Fibroblast of skin of scalp (primary cell): Measurements from ENCODE around the gene SPEF2.
"Not testable (repeated sequence)": the region's sequence is repeated elsewhere in the genome, so short reads cannot be mapped to it uniquely, and the experiment has no call there.

Experiments used
- DNase-seq: peaks from one replicate; pipeline ENCODE4 v3.0.0-alpha.2; 2013

The SPEF2 gene

DNA sequence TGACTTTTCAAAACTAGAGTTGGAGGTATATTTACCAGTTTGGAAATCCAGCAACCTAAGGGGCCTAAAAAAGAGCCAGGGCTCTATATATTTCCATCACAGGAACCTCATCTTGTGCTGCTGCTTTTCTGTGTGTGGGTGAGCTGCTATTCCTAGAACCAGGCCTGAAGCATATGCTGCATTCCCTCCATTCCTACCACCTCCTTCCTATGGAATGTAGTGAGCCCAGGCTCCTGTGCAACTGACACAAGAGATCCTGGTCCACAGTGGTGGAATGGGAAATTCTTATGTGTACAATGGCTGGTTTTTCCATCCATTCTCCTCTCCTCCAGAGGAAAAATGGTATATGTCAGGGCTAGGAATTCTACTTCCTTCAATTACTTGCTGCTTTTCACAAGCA, 39.1 kb downstream of the SPEF2 start:
- DNase-seq: peak; percentile 68

DNA sequence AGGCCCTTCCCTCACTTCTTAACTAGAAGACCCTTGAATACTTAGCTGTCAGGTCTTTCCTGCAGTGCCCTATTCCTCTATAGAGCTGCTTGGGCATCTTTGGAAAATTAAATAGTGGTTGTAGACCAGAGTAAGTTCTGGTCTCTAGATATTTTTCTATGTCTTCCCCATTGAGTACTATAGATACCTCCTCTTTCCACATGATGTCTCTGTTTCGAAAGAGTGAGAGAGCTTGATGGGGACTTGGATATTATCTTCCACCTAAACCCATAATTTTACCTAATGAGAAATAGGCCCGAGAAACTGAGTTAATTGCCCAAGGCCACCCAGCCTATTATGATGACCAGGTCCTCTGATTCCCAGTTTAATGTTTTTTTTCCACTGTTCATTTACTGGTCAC, 40.2 kb downstream of the SPEF2 start:
- no peak for DNase-seq

DNA sequence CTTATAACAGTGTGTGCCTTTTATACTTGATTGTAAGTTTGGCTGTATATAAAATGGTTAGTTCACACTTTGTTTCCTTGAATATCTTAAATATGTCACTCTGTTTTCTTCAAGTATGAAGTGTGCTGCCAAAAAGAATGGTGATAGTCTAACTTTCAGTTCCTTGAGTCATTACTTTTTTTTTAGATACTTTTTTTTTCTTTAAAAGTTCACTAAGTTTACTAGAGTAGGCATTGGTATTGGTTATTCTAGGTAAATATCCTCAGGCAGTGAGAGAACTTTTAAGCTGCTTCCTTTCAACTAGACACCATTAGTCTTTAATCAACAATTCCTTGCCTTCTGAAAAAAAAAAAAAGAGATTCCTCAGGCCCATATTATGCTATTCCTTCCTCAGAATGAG, 41.9 kb downstream of the SPEF2 start:
- DNase-seq: no peak

DNA sequence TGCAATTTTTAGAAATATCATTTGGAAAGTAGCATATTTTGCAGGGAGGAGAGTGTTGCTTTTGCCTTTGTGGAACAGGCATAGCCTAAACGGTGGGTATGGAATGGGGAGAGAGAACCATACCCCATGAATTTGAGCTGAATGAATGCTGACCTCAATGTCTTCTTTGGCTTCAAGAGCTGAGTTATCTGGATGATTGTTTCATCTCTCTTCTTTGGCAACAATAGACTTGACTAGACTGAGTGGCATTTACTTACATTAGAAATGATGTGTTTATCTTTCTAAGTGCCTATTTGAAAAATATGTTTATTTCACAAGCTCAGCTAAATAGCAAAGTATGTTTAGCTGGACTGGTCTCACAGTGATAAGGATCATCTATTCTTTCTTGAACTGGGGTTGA, 42.8 kb downstream of the SPEF2 start:
- DNase-seq: no peak

DNA sequence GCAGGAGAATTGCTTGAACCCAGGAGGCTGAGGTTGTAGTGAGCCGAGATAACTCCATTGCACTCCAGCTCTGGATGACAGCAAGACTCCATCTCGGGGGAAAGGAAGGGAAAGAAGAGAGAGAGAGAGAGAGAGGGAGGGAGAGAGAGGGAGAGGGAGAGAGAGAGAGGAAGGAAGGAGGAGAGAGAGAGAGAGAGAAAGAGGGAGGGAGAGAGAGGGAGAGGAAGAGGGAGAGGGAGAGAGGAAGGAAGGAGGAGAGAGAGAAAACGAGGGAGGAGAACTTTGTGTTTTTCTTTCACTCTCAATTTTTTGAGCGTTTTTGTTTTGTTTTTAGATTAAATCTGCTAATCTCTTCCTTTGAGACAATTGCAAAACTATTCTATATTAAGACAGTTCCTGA, 46.9 kb downstream of the SPEF2 start:
- no peak for DNase-seq

DNA sequence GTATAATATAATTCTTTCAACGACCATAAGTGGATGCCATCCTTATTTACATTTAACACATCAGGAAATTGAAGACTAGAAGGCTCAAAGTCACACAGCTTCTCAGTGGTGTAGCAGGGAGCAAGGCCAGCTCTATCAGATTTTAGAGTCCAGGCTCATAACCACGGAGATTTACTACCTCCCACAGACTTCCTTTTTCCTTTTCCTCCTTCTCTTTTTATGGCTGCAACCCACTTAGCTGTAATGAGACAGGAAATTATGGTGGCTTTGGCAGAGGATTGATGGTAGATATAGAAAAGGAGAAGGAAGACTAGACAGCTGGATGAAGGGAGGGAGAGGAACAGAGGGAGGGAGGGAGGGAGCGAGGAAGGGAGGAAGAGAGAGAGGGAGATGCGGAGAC, 47.4 kb downstream of the SPEF2 start:
- no peak for DNase-seq

DNA sequence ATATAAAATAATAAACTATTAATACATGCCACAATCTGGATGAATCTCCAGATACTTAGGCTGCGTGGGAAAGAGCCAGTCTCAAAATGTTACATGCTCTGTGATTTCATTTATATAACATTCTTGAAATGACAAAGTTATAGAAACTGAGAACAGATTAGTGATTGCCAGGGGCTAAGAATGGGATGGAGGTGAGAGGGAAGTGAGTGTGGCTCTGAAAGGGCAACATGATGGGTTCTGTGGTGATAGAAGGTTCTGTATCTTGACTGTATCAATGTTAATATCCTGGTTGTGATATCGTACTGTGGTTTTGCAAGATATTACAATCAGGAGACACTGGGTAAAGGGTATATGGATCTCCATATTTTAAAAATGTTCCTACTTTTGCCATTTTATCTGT, 50.7 kb downstream of the SPEF2 start:
- DNase-seq: no peak

DNA sequence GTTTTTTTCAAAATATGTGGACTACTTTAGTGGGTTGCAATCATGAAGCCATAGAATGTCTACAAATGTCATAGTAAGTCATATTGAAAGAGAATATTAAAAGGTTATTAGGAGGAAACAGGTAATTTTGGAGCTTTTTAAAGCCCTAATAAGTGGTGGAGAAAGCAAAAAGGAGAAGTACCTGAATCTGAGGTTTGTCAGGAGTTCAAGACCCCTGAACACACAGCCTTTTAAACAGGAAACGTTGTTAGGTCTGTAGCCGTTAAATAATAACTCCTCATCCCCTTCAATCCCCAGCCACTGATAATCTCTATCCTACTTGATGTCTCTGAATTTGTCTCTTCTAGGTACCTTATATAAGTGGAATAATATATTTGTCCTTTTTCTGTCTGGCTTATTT, 51.1 kb downstream of the SPEF2 start:
- no peak for DNase-seq

DNA sequence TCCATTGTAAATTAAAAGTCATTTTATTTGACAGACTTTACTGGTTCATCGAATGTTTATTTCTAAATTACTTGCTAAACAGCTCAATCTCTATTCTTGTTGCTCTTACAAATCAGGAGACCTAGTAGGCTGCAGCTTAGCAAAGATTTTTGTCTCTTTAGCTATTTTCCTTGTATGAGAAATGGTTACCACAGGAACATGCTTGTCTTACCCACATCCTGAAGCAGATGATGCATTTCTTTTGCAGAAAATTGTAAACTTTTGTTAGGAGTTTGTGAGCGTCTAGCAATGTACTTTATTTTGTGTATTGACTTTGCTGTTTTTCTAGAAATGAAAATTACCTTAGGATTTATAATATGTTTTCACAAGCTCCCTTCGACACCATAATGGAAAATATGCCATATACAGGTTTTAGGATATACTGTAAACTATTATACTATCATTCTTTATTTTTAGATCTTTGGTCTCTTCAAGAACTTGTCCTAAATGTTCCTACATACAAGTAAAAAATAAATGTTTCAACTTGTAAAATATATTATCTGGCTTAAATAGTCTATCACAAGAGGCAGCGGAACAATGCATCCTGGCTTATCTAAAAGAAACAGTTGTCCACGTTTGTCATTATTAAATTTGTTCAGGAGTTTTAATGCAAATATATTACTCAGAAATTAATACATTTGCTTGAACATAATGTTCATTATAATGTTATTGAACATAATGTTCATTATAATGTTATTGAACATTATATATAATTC, 54.1 kb downstream of the SPEF2 start:
- DNase-seq: no peak

DNA sequence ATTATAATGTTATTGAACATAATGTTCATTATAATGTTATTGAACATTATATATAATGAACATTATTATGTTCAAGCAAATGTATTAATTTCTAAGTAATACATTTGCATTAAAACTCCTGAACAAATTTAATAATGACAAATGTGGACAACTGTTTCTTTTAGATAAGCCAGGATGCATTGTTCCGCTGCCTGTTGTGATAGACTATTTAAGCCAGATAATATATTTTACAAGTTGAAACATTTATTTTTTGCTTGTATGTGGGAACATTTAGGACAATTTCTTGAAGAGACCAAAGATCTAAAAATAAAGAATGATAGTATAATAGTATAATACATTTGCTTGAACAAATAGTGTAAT, 54.6 kb downstream of the SPEF2 start:
- not testable (repeated sequence) for DNase-seq

DNA sequence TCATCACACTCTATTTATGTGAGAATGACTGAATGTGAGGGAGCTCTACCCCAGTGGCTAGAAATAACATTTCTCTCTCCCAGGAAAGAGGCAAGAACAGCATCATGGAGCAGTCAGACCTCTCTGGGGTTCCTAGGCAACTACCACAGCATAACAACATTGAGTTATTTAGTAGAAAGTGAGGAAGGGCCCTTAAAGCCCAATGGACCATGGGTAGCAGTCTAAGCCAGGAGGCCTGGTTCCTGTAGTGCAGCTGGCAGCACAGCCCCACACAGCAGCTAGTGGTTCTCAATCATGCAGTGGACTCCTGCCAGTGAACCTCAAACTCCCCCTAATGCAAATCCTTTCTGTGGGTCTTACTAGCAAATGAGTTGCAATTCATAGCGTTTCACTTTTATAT, 55.3 kb downstream of the SPEF2 start:
- DNase-seq: no peak

DNA sequence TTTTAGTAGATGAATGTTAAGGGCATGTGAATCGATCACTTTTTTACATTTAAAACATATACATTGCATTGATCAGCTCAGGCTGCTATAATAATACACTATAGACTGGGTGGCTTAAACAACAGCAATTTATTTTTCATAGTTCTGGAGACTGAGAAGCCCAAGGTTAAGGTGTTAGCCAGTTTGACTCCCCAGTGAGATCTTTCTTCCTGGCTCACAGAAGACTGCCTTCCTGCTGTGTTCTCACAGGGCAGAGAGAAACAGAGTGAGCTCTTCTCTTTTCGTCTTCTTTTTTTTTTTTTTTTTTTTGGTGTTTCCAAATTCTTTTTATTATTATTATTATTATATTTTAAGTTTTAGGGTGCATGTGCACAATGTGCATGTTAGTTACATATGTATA, 56.4 kb downstream of the SPEF2 start:
- no peak for DNase-seq

DNA sequence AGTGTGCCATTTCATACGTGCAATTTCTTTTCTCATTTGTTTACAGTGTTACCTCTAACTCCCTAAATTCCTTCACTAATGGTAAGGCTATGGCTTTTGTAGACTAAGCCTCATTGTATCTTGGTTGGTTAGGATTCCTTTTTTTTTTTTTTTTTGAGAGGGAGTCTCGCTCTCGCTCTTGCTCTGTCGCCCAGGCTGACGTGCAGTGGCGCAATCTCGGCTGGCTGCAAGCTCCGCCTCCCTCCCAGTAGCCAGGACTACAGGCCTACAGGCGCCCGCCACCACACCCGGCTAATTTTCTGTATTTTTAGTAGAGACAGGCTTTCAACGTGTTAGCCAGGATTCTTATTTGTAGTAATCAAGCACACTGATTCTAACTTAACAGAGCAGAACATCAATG, 57.7 kb downstream of the SPEF2 start:
- DNase-seq: no peak

DNA sequence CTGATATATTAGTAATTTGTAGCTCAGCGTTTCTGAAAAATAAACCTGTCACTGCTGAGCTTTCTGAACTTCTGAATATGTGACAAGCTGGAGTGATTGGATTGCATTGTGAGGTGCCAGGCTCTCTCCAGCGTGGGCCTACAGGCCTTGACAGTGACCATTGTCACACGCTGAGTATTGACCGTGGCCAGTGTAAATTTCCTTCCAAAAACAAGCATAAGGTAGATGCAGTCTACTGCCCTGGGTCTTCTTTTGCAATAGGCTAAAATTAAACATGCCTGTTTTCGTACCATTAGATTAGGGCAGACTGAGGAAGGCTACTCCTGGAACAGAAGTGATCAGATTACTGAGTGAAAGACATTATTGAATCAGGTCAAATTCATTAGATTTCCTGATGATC, 60.2 kb downstream of the SPEF2 start:
- no peak for DNase-seq

DNA sequence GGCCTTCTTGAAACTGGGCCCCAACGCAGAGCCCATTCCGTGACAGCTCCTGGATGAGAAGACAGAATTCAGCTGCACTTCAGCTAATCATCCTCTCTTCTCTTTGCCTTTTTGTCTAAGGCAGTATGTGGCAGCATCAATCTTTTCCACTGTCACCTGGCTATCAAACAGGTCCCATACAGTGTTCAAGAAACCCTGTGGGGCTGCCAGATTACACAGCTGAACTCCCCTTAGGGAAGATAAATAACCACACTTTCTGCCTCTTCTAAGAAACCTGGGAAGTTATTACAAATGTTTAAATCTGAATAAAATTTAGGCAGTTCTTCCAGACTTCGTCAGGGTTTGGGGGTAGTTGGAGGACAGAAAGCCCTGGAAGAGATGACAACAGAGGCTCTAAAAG, 61.0 kb downstream of the SPEF2 start:
- no peak for DNase-seq

DNA sequence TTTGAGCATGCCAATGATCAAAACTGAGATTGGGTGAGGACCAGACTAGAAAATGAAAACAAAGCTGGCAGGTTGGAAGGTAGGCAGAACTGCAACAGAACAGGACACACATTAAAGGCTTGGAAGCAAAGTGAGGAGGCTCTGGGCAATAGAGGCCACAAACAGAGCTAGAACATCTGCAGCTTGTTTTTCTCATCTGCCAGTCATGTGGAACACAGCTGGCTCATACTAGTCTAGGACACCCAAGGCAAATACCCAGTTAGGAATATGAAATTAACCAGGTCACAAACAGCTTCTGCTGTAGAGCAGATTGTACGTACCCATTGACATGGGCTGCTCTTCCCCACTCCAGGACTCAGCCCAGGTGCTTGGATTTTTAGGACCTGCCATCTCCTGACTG, 61.7 kb downstream of the SPEF2 start:
- DNase-seq: no peak

DNA sequence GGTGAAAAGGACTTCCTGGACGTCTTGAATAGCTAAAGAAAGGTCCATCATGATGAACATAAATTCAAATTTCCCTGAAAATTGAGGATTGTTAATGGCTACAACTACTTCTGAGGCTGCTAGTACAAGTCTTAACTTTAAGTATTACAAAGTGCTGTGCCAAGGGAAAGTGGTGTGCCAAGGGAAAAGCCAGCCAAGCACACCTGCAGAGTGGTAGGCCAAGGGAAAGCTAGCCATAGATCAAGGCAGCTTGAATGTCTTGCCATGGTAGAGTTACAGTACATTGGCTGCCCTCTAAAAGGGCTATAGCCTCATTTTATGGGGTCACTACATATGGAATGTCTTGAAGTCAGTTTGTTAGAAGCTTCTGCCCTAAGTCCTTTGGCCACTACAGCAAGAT, 64.2 kb downstream of the SPEF2 start:
- DNase-seq: no peak

DNA sequence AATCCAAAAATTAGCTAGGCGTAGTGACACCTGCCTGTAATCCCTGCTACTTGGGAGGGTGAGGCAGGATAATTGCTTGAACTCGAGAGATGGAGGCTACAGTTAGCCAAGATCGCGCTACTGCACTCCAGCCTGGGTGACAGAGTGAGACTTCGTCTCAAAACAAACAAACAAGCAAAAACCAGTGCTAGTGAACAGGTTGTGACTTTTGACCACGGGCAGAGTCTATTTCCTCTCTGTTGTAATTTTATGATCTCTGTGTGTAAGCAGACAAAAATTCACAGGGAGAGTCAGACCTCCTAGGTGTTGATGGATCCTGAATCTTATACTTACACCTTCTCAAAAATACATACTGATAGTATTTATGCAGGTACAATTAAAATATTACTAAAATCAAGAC, 65.8 kb downstream of the SPEF2 start:
- DNase-seq: no peak

DNA sequence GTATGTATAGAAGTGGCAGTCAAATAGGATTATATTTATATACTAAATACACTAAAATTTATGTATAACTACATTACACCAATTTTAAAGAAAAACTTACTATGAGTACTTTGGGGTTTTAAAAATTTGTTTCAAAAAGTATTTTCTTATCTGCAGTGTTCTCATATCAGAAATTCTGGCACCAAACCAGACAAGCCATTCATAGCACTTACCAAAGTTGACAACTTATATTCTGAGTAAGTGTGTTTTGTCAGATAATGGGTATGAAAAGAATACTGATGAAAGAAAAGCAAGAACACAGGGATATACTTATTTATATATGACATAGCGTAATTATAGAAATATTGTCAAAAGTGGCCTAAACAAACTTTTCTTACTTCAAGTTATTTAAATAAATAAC, 67.5 kb downstream of the SPEF2 start:
- no peak for DNase-seq

DNA sequence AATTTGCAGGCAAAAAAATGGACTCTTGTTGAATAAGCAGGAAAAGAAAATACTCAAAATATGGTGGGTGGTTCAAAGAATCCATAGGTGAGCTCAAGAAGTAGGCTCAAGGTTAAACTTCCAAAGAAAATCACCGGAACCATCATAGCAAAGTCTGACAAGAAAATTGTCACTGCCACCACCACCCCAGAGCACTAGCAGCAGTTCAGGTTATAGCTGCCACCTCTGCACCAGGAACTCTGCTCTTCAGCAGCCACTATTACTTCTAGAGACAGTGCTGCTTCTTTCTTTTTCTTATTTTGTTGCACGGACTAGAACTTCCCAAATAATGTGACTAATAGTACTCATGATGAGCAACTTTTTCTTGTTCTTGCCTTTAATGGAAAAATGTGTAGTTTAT, 70.3 kb downstream of the SPEF2 start:
- no peak for DNase-seq

DNA sequence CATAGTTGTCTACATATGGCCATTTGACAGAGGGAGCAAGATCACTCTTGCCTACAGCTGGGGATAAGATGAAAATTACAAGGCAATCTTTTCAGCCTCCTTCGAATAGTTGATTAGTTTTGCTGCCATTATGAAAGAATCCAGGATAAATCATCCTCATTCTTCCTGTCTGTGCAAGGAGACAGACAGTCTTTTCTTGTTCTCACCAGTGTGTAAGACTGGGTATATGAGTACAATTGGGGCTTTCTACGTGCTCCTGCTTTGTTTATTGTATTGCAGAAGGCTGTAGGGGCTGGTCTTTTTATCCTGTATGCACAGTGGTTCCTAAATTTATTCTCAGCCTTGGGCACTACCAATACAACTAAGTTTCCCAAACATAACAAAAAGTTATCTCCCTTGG, 76.8 kb downstream of the SPEF2 start:
- no peak for DNase-seq

DNA sequence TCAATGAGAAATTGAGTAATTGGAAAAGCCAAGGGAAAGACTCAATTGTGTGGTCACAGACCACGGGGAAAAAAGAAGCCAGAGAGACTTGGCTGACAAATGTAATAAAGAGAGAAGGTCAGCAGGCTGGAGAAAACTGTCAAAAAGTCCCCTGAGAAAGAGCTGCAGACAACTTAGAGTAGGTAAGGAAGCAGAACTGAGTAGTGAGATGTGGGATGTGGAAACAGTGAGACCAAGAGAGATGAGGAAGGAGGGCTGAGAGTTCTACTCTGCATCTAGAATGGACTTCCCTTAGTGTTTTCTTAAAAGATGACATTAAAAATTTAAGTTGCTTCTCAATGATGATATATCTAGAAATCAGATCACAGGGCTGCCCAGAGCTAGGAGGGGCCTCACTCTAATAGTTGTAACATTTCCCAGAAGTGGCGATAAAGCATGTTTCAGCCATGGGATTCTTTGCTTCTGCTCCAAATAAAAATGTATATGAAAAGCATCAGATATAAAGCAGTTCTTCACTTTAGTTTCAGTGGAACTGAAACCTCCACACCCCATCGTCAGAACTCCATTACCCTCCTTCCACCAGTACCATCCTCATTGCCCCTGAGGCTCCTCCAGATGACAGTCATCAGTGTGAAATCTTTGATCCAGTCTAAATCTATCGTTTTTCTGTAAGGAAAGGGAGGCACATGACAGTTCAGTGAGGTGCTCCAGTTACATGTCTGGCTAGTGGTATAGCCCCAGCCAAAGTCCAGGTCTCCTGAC, 80.6 kb downstream of the SPEF2 start:
- no peak for DNase-seq

DNA sequence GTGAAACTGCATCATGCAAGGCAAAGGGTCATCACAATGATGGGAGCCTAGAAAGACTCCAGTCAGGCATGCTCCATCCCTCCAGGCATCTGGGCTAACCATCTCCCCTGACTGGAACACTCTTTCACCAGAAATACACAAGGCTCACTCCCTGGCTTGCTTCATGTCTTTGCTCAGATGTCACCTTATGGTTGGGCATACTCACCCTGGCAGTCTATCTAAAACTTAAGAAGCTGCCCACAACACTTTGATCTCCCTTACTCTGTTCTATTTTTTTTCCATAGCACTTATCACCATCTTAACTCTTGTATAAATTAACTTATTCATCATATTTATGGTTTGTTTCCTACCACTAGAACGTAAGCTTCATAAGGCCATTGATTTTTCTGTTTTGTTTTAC, 90.0 kb downstream of the SPEF2 start:
- no peak for DNase-seq

DNA sequence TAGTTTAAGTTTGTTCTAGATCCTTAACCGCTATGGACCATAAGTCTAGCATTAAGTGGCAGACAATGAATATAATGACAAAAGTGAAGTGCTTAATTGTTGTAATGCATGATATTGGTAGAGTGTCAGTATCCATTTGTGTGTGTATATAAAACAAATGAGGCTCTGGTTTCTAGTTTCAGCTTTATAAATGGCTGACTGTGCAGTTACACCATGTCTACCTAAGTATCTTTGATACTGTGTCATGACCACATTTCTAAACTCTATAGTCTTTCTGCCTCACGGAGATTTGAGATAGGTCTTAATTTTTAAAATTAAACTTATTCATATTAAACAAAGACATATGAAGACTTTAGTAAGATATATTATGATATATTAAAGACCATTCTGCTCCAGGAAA, 92.0 kb downstream of the SPEF2 start:
- DNase-seq: no peak

DNA sequence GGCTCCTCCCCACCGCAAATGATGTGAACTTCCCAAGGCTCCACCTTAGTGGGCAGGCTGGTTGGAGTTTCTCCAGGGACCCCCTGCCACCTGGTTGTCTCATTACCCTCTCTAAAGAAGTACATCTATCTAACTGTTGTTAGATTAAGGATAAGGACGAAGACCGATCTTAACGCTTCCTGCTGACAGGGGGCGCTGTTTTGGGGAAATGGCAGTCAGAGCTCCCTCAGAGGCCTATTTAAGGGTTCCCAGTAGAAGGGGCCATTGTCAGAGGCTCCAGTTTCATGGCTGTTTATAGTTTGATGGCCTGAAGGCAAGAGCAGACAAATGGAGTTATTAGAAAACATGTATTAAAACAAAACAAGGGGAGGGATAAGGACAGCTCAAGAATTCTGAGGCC, 100.1 kb downstream of the SPEF2 start:
- DNase-seq: no peak
